HFFc6 (cell line): ENCODE data around the gene PDIA5. TPM values are rescaled to one million over a fixed set of nuclear protein-coding genes. Genes with fewer than 3 reads are reported as not detected.

ENCODE experiments used
- DNase-seq: peaks from one replicate; pipeline ENCODE4 v3.0.0-alpha.2; 2018
- H3K27ac Mint-ChIP-seq: 2 replicates; pipeline ENCODE4 v1.8.0; 2020; ENCODE audit warnings: mild to moderate bottlenecking, mixed read lengths
- H3K27me3 Mint-ChIP-seq: 2 replicates; pipeline ENCODE4 v1.8.0; 2021; ENCODE audit warnings: mild to moderate bottlenecking, moderate library complexity, mixed read lengths; ENCODE audit not compliant: insufficient read depth
- H3K36me3 Mint-ChIP-seq: 2 replicates; pipeline ENCODE4 v1.8.0; 2021; ENCODE audit warnings: low read depth, mixed read lengths
- H3K4me1 Mint-ChIP-seq: 2 replicates; pipeline ENCODE4 v1.8.0; 2020; ENCODE audit warnings: low read depth, mixed read lengths
- H3K4me3 Mint-ChIP-seq: 2 replicates; pipeline ENCODE4 v1.8.0; 2020; ENCODE audit warnings: mild to moderate bottlenecking, moderate library complexity, mixed read lengths
- H3K9me3 Mint-ChIP-seq: 2 replicates; pipeline ENCODE4 v1.8.0; 2020; ENCODE audit warnings: mild to moderate bottlenecking, mixed read lengths
- CTCF ChIP-seq: fragments of 200-600 bp; sonication (generic); IDR thresholded peaks from 2 replicates; pipeline ENCODE4 v1.5.0; 2021; ENCODE audit warnings: antibody characterized with exemption, mild to moderate bottlenecking
- total RNA-seq, 6 experiments: library from RNA; stranded (reverse); fragmentation: NEBNext Ultra II Directional; extraction: Animal tissue kit (Norgen Biotek cat#: 25700); gene quantifications; 2 replicates in 1 of 6; 3 replicates in 5 of 6; pipeline ENCODE4 v1.2.3, GENCODE V29; 2021

Gene PDIA5
- total RNA-seq, 6 experiments from 2014 or later: 30.7 to 49.0 (median 38.1) TPM

GRCh38 chr3:123159926-123160635 is 93.3 kb downstream of the PDIA5 start:
- Mint-ChIP-seq H3K4me3 (no peak overlapping the region), H3K9me3 (no peaks in the 10 kb centered on the region; the same call in 1 of the 2 replicates), H3K27ac (no peak overlapping the region), H3K27me3 (no peaks in the 10 kb centered on the region; the same call in 1 of the 2 replicates), H3K4me1 (peaks cover 17% of the 10 kb centered on the region), H3K36me3 (peaks cover 48% of the 10 kb centered on the region)
- peak; percentile 19 for DNase-seq
- TF ChIP-seq CTCF: no peak

- TF ChIP-seq CTCF: peak; percentile 38
- Mint-ChIP-seq H3K9me3 (no peaks in the 10 kb centered on the region; the same call in 1 of the 2 replicates), H3K4me3 (no peak overlapping the region), H3K36me3 (peaks cover 56% of the 10 kb centered on the region), H3K27ac (no peak overlapping the region), H3K27me3 (no peaks in the 10 kb centered on the region; the same call in 1 of the 2 replicates), H3K4me1 (peaks cover 17% of the 10 kb centered on the region)
- no peak for DNase-seq
Measured at GRCh38 chr3:123161167-123161566, 94.3 kb downstream of the PDIA5 start.

GRCh38 chr3:123163141-123163540 is 96.3 kb downstream of the PDIA5 start:
- Mint-ChIP-seq H3K4me3 (no peak overlapping the region), H3K27me3 (no peaks in the 10 kb centered on the region; the same call in 1 of the 2 replicates)

GRCh38 chr3:123165163-123165562 is 98.3 kb downstream of the PDIA5 start:
- no peak for DNase-seq
- Mint-ChIP-seq H3K27ac (no peak overlapping the region), H3K36me3 (peaks cover 55% of the 10 kb centered on the region), H3K4me1 (peaks cover 9% of the 10 kb centered on the region), H3K4me3 (no peak overlapping the region), H3K27me3 (no peaks in the 10 kb centered on the region; the same call in 1 of the 2 replicates), H3K9me3 (no peaks in the 10 kb centered on the region; the same call in 1 of the 2 replicates)
- no peak for TF ChIP-seq CTCF

More at GRCh38 chr3:123163141-123163540, 96.3 kb downstream of the PDIA5 start:
- TF ChIP-seq CTCF: no peak
- Mint-ChIP-seq H3K27ac (no peak overlapping the region), H3K36me3 (peaks cover 64% of the 10 kb centered on the region), H3K9me3 (no peaks in the 10 kb centered on the region; the same call in 1 of the 2 replicates), H3K4me1 (peaks cover 15% of the 10 kb centered on the region)
- no peak for DNase-seq

- H3K4me1 Mint-ChIP-seq: peaks cover 4% of the 10 kb centered on the region; the same call in 1 of the 2 replicates
- H3K27me3 Mint-ChIP-seq: no peaks in the 10 kb centered on the region; the same call in 1 of the 2 replicates
- H3K4me3 Mint-ChIP-seq: no peak overlapping the region
- DNase-seq: no peak
- H3K36me3 Mint-ChIP-seq: peaks cover 42% of the 10 kb centered on the region
- TF ChIP-seq CTCF: no peak
- H3K9me3 Mint-ChIP-seq: no peaks in the 10 kb centered on the region; the same call in 1 of the 2 replicates
- no peak overlapping the region for H3K27ac Mint-ChIP-seq
Measured at GRCh38 chr3:123167686-123168085, 100.9 kb downstream of the PDIA5 start.
